DOHH2 (cell line): ENCODE results near the gene ARID3A.
"Not testable (repeated sequence)": the region's sequence is repeated elsewhere in the genome, so short reads cannot be mapped to it uniquely, and the experiment has no call there.

ENCODE experiments used
- H3F3A ChIP-seq: fragments of 200-600 bp; sonication (generic), shearing (Covaris generic); 2 replicates; pipeline ENCODE4 v1.6.0; 2016; ENCODE audit warnings: antibody characterized with exemption, mild to moderate bottlenecking; ENCODE audit not compliant: control insufficient read depth, insufficient read depth
- H3K27ac ChIP-seq: fragments of 200-600 bp; sonication (generic); 2 replicates; pipeline ENCODE4 v1.5.1; 2014; ENCODE audit warnings: low read depth, mild to moderate bottlenecking, low read length, moderate library complexity
- H3K27me3 ChIP-seq: fragments of 200-600 bp; sonication (generic); 2 replicates; pipeline ENCODE4 v1.6.1; 2014; ENCODE audit warnings: mild to moderate bottlenecking, low read length, mixed read lengths; ENCODE audit not compliant: control insufficient read depth
- H3K36me3 ChIP-seq: fragments of 200-600 bp; sonication (generic); 2 replicates; pipeline ENCODE4 v1.6.1; 2014; ENCODE audit warnings: mild to moderate bottlenecking, low read length, moderate library complexity, mixed read lengths; ENCODE audit not compliant: control insufficient read depth
- H3K4me1 ChIP-seq: fragments of 200-600 bp; sonication (generic); 2 replicates; pipeline ENCODE4 v1.6.1; 2014; ENCODE audit warnings: mild to moderate bottlenecking, low read length, mixed read lengths; ENCODE audit not compliant: control insufficient read depth
- H3K4me2 ChIP-seq: fragments of 200-600 bp; sonication (generic); 2 replicates; pipeline ENCODE4 v1.6.0; 2014; ENCODE audit warnings: mild to moderate bottlenecking, low read length, moderate library complexity
- H3K4me3 ChIP-seq: fragments of 200-600 bp; sonication (generic); 2 replicates; pipeline ENCODE4 v1.5.1; 2014; ENCODE audit warnings: mild to moderate bottlenecking, low read length, mixed read lengths
- H3K79me2 ChIP-seq: fragments of 200-600 bp; sonication (generic); 2 replicates; pipeline ENCODE4 v1.6.1; 2014; ENCODE audit warnings: mild to moderate bottlenecking, low read length, mixed read lengths; ENCODE audit not compliant: control insufficient read depth
- H3K9me2 ChIP-seq: fragments of 200-600 bp; sonication (generic); replicated peaks from 2 replicates; pipeline ENCODE4 v1.6.1; 2014; ENCODE audit warnings: mild to moderate bottlenecking, low read length, mixed read lengths; ENCODE audit not compliant: control insufficient read depth
- H3K9me3 ChIP-seq: fragments of 200-600 bp; sonication (generic); 2 replicates; pipeline ENCODE4 v1.6.1; 2014; ENCODE audit warnings: antibody characterized with exemption, low read length, mixed read lengths; ENCODE audit not compliant: control insufficient read depth, insufficient read depth
- H4K20me1 ChIP-seq: fragments of 200-600 bp; sonication (generic); 2 replicates; pipeline ENCODE4 v1.6.0; 2014; ENCODE audit warnings: low read depth, mild to moderate bottlenecking, antibody characterized with exemption, low read length, moderate library complexity; ENCODE audit not compliant: control insufficient read depth, insufficient read depth
- CTCF ChIP-seq: fragments of 200-600 bp; sonication (generic); IDR thresholded peaks from one replicate; pipeline ENCODE4 v1.5.1; 2014; ENCODE audit warnings: antibody characterized with exemption, mild to moderate bottlenecking, low read depth, low read length; ENCODE audit not compliant: poor library complexity, severe bottlenecking
- EZH2phosphoT487 ChIP-seq: fragments of 200-600 bp; sonication (generic); IDR thresholded peaks from 2 replicates; pipeline ENCODE4 v1.6.1; 2017; ENCODE audit warnings: borderline replicate concordance, mild to moderate bottlenecking, antibody characterized with exemption, low read length, moderate library complexity, mixed read lengths

Gene ARID3A

GRCh38 chr19:956766-957440, 31.1 kb downstream of the ARID3A start:
- Histone ChIP-seq H3K4me1 (peaks cover 19% of the 10 kb centered on the region), H3K27ac (no peak overlapping the region), H3K9me2 (no peaks in the 10 kb centered on the region), H3K4me2 (no peak overlapping the region), H3K4me3 (no peak overlapping the region), H4K20me1 (no peaks in the 10 kb centered on the region; the same call in 1 of the 2 replicates), H3K36me3 (no peaks in the 10 kb centered on the region), H3K79me2 (no peaks in the 10 kb centered on the region), H3K9me3 (no peaks in the 10 kb centered on the region), H3F3A (no peaks in the 10 kb centered on the region), H3K27me3 (peaks cover 31% of the 10 kb centered on the region)
- no peak for TF ChIP-seq CTCF
- no peak for TF ChIP-seq EZH2phosphoT487

- H3K79me2 ChIP-seq, H4K20me1 ChIP-seq, H3K9me3 ChIP-seq, H3F3A ChIP-seq, H3K9me2 ChIP-seq, H3K4me2 ChIP-seq, H3K4me3 ChIP-seq, H3K36me3 ChIP-seq, H3K27ac ChIP-seq: not testable (repeated sequence)
- H3K4me1 ChIP-seq, result peaks cover 12% of the 10 kb centered on the region
- H3K27me3 ChIP-seq, result peaks cover 25% of the 10 kb centered on the region
These were observed 31.7 kb downstream of the ARID3A start for GRCh38 chr19:957578-957977.

GRCh38 chr19:958967-959855, 33.4 kb downstream of the ARID3A start:
- Histone ChIP-seq H3K27ac (no peak overlapping the region), H3K9me2 (no peaks in the 10 kb centered on the region), H3K36me3 (no peaks in the 10 kb centered on the region), H3K4me1 (no peaks in the 10 kb centered on the region; the same call in 1 of the 2 replicates), H3K79me2 (no peaks in the 10 kb centered on the region), H4K20me1 (no peaks in the 10 kb centered on the region; the same call in 1 of the 2 replicates), H3K9me3 (no peaks in the 10 kb centered on the region), H3F3A (no peaks in the 10 kb centered on the region), H3K4me2 (no peak overlapping the region), H3K4me3 (no peak overlapping the region), H3K27me3 (peaks cover 8% of the 10 kb centered on the region)
- TF ChIP-seq CTCF (no peak), EZH2phosphoT487 (no peak)

GRCh38 chr19:960020-960419, 34.2 kb downstream of the ARID3A start:
- H3K79me2 ChIP-seq, result no peaks in the 10 kb centered on the region
- H3K4me2 ChIP-seq, result no peak overlapping the region
- H3K27ac ChIP-seq, result no peak overlapping the region
- H3K4me3 ChIP-seq, result no peak overlapping the region
- no peaks in the 10 kb centered on the region for H3K4me1 ChIP-seq
- no peaks in the 10 kb centered on the region for H3K9me3 ChIP-seq
- H3F3A ChIP-seq, result no peaks in the 10 kb centered on the region
- no peaks in the 10 kb centered on the region for H3K9me2 ChIP-seq
- no peaks in the 10 kb centered on the region for H4K20me1 ChIP-seq
- no peaks in the 10 kb centered on the region for H3K36me3 ChIP-seq
- TF ChIP-seq EZH2phosphoT487 (no peak), CTCF (no peak)
- peaks cover under 1% of the 10 kb centered on the region; the same call in 1 of the 2 replicates for H3K27me3 ChIP-seq
